Activated B cell treated with CpG ODN at 0.5 μM for 24 hours (primary cell): ENCODE measurements around the gene OR52D1. TPM values are rescaled to one million over a fixed set of nuclear protein-coding genes. Genes with fewer than 3 reads are reported as not detected.

Experiments used
- ATAC-seq: fragments of 200-7000 bp; cut with Tn5 transposase; one replicate; pipeline ENCODE4 v1.10.0; 2021; ENCODE audit warnings: low read depth, mild to moderate bottlenecking, moderate library complexity
- CTCF ChIA-PET: fragments of 350-600 bp; sonication (Branson Sonifier 250); formaldehyde crosslinking; loops from one replicate; lab custom pipeline; 2021; ENCODE audit warnings: antibody characterized with exemption; lab: Charles Lee
- POLR2A ChIA-PET: fragments of 350-600 bp; sonication (Branson Sonifier 250); formaldehyde crosslinking; loops from one replicate; lab custom pipeline; 2021; ENCODE audit warnings: antibody characterized with exemption; lab: Charles Lee
- DNase-seq: peaks from one replicate; pipeline ENCODE4 v3.0.0; 2022
- H3K27ac Mint-ChIP-seq: one replicate; pipeline ENCODE4 v1.8.0; 2020; ENCODE audit warnings: mixed read lengths
- H3K27me3 Mint-ChIP-seq: one replicate; pipeline ENCODE4 v1.8.0; 2021; ENCODE audit warnings: mixed read lengths
- H3K36me3 Mint-ChIP-seq: one replicate; pipeline ENCODE4 v1.8.0; 2021; ENCODE audit warnings: low read depth, mixed read lengths
- H3K4me1 Mint-ChIP-seq: one replicate; pipeline ENCODE4 v1.8.0; 2021; ENCODE audit warnings: mixed read lengths
- H3K4me3 Mint-ChIP-seq: one replicate; pipeline ENCODE4 v1.8.0; 2020; ENCODE audit warnings: mild to moderate bottlenecking, mixed read lengths
- H3K9me3 Mint-ChIP-seq: one replicate; pipeline ENCODE4 v1.8.0; 2020; ENCODE audit warnings: mixed read lengths
- CTCF ChIP-seq: fragments of 200-600 bp; IDR thresholded peaks from one replicate; pipeline ENCODE4 v1.8.0; 2022; ENCODE audit warnings: antibody characterized with exemption, mild to moderate bottlenecking
- intact Hi-C: fragments of 100-400 bp; cut with micrococcal nuclease; formaldehyde crosslinking; loops from one replicate; pipeline ENCODE4 v1.15.1; 2024
- total RNA-seq: library from RNA; stranded (reverse); gene quantifications from 2 replicates; pipeline ENCODE4 v1.2.3, GENCODE V29; 2022

OR52D1 gene
- total RNA-seq, 1 donor from 2014 or later = not detected

- intact Hi-C loops = no loop called here
- ATAC-seq = no peak
- H3K4me1 Mint-ChIP-seq = no peaks in the 10 kb centered on the region
These were observed 45.6 kb downstream of the OR52D1 start for GRCh38 chr11:5534046-5534445.

GRCh38 chr11:5536482-5536881 lies 48.0 kb downstream of the OR52D1 start:
- ChIA-PET POLR2A (no interaction called here), CTCF (no interaction called here)
- TF ChIP-seq CTCF = no peak
- ATAC-seq (no peak), DNase-seq (no peak)
- H3K36me3 Mint-ChIP-seq = no peaks in the 10 kb centered on the region
- H3K9me3 Mint-ChIP-seq = peaks cover 2% of the 10 kb centered on the region
- no peak overlapping the region for H3K4me3 Mint-ChIP-seq
- intact Hi-C loops = no loop called here
- H3K27ac Mint-ChIP-seq = no peak overlapping the region
- no peaks in the 10 kb centered on the region for H3K27me3 Mint-ChIP-seq
- H3K4me1 Mint-ChIP-seq = no peaks in the 10 kb centered on the region

More at GRCh38 chr11:5534046-5534445, 45.6 kb downstream of the OR52D1 start:
- no peaks in the 10 kb centered on the region for H3K36me3 Mint-ChIP-seq
- H3K9me3 Mint-ChIP-seq = peaks cover 2% of the 10 kb centered on the region
- no peak for TF ChIP-seq CTCF
- DNase-seq = no peak
- no peaks in the 10 kb centered on the region for H3K27me3 Mint-ChIP-seq
- CTCF ChIA-PET = no interaction called here
- no peak overlapping the region for H3K27ac Mint-ChIP-seq
- no peak overlapping the region for H3K4me3 Mint-ChIP-seq
- POLR2A ChIA-PET = no interaction called here

Other genes with a start within 250 kb of the OR52D1 start
- not detected in 2 replicates for gene HBG1, start 238.8 kb upstream of the OR52D1 start, total RNA-seq
- not detected in 2 replicates for gene HBG2, start 233.9 kb upstream of the OR52D1 start, total RNA-seq
- gene HBE1, start 218.7 kb upstream of the OR52D1 start, total RNA-seq = not detected in 2 replicates
- not detected in 2 replicates for gene OR51B4, start 186.7 kb upstream of the OR52D1 start, total RNA-seq
- not detected in 2 replicates for gene OR51B2, start 164.4 kb upstream of the OR52D1 start, total RNA-seq
- 0.27 TPM in 1 of 2 replicates, not detected in the other for gene OR51B5, start 145.2 kb upstream of the OR52D1 start, total RNA-seq
- gene OR51B6, start 137.2 kb upstream of the OR52D1 start, total RNA-seq = not detected in 2 replicates
- gene OR51M1, start 104.9 kb upstream of the OR52D1 start, total RNA-seq = not detected in 2 replicates
- not detected in 2 replicates for gene OR51Q1, start 66.6 kb upstream of the OR52D1 start, total RNA-seq
- not detected in 2 replicates for gene OR51I1, start 47.2 kb upstream of the OR52D1 start, total RNA-seq
- gene OR51I2, start 39.4 kb upstream of the OR52D1 start, total RNA-seq = not detected in 2 replicates
- gene UBQLN3, start 21.3 kb downstream of the OR52D1 start, total RNA-seq = 0.16 and 0.29 TPM in 2 replicates
- 0.29 and 0.34 TPM in 2 replicates for gene UBQLNL, start 28.0 kb downstream of the OR52D1 start, total RNA-seq
- gene OR52H1, start 59.9 kb downstream of the OR52D1 start, total RNA-seq = 0.20 and 0.22 TPM in 2 replicates
- gene OR52B6, start 92.2 kb downstream of the OR52D1 start, total RNA-seq = not detected in 2 replicates
- gene TRIM6, start 108.0 kb downstream of the OR52D1 start, total RNA-seq = 0.22 and 0.44 TPM in 2 replicates
- gene TRIM34, start 136.3 kb downstream of the OR52D1 start, total RNA-seq = 25.9 and 28.7 TPM in 2 replicates
- gene TRIM5, start 196.4 kb downstream of the OR52D1 start, total RNA-seq = 34.3 and 36.3 TPM in 2 replicates
- 244 and 255 TPM in 2 replicates for gene TRIM22, start 201.1 kb downstream of the OR52D1 start, total RNA-seq
- 0.64 and 0.84 TPM in 2 replicates for gene OR56B1, start 247.8 kb downstream of the OR52D1 start, total RNA-seq